HG03432 (cell line): ENCODE data around the gene BABAM2.

Experiments
- ATAC-seq: cut with Tn5 transposase; IDR thresholded peaks from one replicate; pipeline ENCODE4 v1.9.1; 2021; ENCODE audit warnings: mild to moderate bottlenecking, moderate library complexity; ENCODE audit not compliant: unreplicated experiment

BABAM2 gene

DNA sequence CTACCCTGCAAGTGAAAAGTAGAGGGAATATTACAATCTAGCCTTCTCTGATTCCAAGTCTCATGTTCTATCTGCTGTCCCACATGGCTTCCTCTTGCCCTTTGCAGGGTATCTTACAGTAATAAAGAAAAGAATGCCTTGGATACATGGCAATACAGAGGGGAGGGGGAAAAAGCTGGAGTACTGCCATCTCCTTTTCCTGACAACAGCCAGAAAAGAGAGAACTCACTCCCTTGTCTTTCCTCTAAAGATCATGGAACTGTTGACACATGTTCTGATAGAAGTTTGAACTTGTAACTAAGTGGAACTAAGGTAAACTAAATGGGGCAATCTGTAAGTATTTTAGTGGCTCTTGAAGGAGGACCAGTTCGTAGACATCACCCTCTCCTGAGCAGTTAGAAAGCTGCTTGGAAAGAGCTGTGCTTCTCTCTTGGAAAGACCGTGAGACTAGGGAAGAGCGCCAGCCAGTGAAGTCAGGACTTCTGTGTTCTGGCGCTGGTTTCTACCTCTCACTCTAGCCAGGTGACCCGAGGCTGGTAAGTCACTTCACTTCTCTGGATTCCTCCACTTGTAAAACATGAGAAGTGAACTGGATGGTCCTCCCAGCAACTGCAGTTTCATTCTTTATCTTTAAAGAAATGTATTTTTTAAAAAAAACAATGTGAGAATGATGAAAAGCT is 259.8 kb downstream of the BABAM2 start:
- ATAC-seq: no peak

DNA sequence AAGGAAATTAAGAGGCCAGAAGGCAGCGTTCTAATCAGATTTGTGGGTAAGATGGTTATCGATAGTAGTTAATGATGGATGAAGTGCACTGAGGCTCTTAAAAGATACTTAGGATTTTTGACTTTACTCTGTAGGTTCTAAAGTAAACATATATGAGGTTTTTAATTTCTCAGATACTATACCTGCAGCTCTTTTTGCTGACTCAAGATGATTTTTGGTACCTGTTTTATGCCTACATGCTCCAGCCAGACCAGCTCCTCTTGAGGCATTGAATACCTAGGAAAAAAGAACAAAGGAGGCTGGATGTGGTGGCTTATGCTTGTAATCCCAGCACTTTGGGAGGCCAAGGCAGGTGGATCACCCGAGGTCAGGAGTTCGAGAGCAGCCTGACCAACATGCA is 260.5 kb downstream of the BABAM2 start:
- no peak for ATAC-seq

DNA sequence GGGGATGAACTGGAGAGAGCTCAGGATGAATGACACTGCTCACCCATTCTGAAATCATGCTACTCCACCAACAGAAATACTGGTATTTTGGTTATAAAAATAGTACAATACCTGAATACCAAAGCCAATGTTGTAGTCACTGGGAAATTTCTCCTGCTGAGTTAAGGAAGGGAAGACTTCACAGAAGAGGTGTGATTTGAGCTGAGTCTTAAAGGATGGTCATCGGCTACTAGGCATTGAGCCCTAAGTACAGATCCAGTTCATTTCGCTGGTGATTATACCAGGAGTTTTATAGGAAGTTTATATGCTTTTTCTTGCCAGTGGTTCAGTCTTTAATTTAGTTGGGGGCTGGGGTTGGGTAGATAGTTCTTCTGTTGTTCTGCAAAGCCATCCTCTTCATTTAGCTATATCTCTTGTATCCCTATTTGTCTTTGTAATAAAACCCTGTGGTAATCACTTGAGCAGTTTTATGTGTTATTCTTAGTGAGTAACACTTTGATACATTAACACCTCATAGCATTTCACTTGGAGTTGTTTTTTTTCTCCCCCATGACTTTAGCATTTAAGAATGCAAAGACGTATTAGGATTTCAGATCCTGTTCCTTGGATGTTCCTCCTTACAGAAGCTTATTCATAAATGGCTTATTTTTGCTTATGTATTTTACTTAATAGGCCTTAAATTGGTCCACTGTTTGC is 262.2 kb downstream of the BABAM2 start:
- no peak for ATAC-seq

DNA sequence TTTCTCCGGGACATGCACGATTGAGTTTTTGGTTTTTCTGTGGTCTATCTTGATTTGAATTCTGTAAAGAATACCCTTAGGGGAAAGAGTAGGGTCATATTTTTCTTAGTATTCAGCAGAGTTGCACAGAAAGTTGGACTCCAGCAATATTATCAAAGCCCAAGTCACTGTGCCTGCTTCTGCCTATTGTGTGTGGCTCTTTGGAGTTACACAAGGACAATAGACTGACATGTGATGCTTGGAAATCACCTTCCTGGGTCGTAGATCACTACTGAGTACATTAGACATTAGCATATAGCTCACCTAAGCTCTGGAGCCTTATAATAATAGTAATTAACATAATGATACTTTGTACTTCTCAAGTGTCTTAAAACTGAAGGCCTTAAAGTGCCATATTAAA is 263.3 kb downstream of the BABAM2 start:
- ATAC-seq: no peak

DNA sequence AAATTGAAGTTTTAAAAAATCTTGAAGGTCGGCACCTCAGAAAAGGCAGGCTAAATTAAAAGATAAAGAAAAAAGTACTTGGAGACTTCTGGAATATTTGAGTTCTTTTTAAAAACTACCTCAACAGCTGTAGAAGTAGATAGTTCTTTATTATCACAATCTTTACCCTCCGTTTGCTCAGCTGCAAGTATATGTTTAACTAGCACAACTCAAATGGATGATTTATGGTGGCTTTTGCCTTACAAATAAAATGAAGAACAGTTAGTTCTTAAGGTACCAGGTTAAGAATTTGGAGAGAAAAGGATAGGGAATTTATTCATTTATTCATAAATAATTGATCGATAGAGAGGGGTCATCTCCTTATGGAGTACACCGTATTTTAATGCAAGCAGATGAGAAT is 264.6 kb downstream of the BABAM2 start:
- no peak for ATAC-seq

DNA sequence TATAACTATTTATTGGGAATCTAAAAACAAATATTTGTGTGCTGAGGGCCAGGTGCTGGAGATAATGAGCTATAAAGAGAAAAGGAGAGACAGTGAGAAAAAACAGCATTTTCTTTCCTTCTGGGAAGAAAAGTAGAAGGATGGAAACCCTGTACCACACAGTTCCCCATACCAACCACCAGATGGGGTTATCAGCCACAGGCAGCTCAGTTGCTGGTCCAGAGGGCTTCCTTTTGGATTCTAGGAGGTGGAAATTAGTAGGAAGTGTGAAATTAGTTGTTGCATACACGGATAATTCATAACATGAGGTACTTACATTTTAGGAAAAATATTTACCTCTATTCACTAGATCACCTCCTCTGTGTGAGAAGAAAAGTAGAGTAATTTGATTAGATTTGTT is 265.1 kb downstream of the BABAM2 start:
- ATAC-seq: no peak

DNA sequence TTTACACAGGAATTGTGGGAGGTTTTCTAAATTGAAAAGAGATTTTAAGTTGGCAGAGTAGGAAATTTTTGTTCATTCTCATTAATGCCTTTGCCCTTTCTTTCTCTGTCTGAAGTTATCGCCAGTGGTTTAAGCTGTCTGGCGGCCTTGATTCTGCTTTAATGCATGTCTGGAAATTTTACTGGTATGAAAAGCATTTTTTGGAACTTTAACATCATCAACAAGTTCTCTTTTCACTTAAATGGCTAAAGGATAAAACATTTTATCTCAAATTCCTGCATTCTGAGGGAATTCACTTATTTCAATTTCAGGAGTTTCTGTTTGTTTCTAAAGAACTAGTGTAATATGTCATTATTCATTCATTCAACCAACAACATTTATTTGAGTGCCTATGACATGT is 268.3 kb downstream of the BABAM2 start:
- ATAC-seq: no peak

DNA sequence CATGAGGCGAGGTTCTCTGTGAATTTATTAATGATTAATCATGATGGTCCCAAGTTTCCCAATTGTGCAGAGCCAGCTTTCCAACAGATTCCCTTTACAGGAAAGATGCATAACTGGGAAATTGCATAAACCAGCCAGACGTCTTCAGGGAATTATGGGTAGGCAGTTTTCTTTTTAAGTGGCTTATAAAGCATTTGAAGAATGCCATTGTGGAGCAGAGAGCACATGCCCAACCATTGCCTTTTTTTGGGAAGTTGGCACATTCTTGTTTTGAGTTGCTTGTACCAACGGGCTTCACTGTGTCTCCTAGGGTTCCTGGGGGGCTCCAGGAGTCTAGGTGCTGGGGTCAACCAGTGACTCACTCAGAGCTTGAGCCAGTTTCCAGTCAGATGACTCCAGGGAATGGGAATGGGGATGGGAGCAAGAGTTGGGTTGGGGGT is 270.5 kb downstream of the BABAM2 start:
- ATAC-seq: no peak

DNA sequence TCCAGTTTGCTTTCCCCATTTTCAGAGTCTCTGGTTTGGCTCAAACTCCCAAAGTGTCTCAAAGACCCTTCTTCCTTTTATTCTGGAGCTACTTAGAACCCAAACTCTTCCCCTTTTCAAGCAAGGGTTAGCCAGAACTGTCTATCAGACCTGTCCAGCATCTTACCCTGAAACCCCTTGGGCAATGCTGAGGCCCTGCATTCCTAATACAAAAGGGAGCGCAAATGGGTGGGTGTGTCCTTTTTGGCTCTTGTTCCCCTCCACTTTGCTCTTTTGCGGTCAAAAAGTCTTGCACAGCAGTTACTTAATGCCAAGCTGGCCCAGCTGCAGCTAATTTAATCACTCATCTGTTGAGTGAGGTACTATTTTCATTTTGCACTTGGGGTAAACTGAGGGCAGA is 270.9 kb downstream of the BABAM2 start:
- no peak for ATAC-seq

DNA sequence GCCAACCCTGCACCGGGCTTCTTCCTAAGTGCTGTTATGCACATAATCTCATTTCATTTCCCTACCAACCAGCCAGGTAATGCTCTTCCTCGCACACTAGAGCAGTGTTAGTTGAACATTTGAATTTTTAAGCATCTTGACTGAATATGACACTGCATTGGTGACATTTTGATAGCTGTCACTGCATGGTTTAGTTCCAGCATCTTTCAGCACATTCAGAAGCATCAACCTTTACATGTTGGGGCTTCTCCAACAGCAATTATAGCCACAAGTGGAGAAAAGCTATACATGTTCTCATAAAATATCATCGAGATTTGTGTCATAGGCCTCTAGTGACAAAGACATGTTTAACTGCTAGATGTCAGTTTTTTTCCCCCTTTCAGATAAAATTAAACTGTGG is 272.0 kb downstream of the BABAM2 start:
- ATAC-seq: no peak

DNA sequence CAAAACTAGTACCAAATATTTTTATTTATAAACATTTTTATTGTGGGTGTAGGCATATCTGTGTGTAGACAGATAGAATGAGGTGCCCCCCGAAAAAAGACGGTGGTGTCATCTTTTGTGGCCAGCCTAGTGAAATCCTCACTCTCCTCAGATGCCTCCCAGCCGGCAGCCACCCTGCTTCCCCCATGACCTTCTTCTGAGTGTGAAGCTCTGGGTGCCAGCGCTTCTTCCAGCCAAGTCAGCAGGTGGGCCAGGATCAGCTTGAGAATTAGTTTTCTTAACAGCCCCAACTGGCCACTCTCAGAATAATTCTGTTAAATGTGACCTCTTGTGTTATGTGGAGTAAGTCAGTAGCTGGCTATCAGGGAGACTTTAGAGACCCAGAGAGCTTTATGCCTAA is 272.5 kb downstream of the BABAM2 start:
- ATAC-seq: no peak

DNA sequence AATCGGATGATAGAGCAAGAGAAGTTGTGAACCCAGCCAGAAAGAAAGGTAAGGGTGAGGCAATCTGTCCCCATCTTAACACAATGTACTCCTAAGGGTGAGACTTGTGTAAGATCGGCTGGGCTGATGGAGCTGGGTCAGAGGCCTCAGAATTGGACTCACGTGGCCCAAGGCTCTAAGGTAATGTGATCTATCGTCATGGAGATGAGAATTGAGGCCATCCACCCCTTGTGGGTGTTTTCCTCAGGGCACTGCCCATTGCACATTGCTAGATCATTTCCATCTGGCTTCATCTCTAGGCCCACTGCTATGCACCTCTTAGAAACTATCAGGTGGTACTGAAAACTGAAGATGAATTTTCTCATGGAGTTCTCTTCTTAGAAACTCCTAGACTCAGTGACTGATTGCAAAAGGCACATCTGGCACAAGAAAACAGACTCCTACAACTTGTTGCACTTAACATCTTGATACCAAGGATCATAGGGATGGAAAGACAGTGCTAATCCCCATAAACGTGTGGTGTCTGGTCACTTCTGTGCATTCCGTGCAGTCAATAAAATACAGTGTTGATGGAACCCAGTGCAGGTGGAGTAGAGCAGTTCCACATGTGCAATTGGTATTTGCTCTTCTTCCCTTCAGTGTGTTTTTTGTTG is 273.2 kb downstream of the BABAM2 start:
- ATAC-seq: no peak

DNA sequence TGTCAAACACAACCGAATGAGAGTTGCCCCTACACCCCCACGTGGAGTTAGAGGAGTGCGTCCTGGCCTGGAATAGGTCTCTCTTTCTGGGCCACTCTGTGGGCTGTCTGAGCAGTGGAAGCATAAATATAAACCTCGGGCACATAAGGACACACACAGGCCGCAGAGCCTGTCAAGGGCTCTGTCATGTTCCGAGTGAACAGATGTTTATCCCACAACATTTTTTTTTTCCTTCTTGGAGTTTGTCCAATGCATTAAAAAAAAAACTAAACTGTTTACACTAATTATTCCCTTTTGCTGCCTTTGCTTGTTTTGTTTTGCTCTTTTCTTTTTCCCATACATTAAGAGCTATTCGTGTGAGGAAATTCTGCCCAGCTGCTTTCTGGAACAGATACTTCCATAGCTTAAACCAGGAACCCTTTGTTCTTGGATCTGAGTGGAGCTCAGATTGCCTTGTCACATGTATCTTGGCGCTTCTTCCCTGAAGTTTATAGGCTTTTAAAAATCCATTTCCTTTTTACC is 273.8 kb downstream of the BABAM2 start:
- ATAC-seq: no peak

DNA sequence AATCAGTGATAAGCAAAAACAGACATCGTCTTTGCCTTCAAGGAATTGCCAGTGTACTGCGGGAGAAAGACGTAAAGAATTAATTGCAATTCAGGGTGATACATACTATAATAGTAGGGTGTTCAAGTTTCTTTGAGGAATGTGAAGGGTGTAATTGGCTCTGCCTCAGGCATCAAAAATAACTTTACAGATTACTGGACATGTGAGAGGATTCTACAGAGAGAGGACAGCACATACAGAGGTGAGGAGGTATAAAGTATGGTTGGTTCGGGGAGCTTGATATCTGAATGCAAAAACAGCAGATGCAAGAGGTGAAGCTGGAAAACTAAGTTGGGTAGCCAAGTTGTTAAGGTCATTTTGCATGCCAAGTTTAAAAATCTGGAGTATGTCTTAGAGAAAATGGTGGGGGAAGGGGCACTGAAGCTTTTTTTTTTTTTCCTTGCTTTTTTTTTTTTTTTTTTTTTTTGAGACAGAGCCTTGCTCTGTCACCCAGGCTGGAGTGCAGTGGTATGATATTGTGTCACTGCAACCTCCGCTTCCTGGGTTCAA is 274.6 kb downstream of the BABAM2 start:
- no peak for ATAC-seq

DNA sequence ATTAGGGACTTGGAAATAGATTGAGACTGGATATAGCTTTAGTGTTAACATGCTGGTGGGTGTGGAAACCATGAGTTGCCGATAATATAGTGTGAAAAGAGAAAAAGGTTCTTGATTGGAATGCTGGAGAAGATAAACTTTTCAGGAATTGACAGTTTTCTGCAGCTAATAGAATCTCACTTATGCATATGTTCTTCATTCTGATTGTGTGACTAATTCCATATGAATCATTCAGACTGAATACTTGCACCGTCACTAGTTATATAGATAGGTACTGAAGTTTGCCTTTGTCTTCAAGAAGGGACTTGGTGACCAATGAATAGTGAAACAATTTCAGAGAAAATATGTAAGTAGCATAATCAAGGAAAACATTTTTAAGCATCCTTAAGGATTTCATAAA is 276.4 kb downstream of the BABAM2 start:
- ATAC-seq: no peak

DNA sequence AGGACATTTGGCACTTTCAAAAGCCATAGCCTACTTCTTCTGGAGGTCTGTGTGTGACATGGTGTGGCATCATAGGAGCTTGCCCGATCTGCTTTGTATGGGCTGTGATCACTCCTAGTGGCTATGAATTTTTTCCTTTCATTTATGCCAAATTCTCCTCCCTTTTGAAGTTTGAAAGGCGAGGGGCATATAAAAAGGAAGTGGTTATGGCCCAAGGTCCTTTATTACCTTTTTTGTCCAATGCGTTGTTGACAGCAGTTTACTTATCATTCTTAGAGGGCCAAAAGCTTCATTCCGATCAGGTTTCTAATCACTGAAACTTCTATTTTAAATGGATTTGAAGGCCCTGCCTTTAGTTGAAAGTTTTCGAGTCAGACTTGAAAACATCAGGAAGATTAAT is 277.8 kb downstream of the BABAM2 start:
- ATAC-seq: no peak

DNA sequence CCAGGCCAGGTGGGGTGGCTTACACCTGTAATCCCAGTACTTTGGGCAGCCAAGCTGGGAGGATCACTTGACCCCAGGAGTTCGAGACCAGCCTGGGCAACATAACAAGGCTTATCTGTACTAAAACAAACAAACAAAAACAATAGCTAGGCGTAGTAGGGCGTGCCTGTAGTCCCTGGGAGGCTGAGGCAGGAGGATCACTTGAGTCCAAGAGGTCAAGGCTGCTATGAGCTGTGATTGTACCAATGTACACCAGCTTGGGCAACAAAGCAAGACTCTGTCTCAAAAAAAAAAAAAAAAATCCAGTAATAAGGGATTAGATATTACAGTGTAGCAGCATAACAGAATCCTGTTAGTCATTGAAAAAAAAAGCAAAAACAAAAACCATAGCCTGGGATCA is 279.0 kb downstream of the BABAM2 start:
- no peak for ATAC-seq

DNA sequence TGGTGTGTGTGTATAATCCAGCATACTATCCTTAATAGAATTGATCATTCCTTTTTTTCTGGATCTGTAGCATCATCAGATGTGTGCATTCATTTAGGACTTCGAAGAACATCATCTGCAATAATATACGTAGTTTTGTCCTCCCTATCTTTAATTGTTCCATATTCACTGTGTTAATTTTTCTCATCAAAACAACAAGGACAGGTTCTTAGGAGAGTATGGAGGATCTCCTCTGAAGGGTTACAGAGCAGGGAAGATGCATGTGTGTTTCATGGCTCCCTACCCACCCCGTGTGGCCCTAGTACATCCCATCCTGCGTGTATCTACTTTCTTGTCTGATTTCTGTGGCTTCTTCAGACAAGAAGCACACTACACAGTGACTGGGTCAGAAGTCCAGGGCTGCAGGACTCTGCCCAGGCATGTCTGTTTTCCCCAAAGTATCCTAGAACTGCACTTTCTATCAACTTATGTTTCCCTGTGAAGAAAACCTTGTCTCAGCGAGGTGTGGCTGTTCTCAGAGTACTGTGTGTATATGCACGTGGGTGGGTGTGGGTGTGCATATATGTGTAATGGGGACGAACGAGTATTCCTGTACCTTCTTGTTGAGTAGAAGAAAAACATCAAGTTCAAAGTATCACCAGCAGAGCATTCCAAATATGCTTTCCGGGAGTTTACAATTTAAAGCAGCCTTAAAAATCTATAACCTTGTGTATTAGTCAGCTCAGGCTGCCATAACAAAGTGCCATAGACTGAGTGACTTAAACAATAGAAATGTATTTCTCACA is 281.8 kb downstream of the BABAM2 start:
- no peak for ATAC-seq

DNA sequence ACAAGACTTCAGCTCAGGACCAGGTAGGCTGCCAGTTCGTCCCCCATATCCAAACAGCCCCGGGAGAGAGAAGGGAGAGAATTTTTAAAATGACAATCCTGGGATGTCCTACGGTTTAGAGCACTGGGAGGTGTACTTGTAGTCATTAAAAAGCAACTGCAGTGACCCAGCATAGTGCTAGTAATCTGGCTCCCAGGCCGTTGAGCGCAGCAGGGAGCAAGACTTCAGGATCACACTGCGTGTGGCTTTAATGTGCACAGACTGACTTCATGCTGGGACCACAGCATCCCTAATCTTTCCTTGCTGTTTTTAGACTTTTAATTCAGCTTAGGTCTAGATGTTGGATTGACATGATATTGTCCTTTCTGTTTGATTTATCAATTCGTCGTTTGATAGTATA is 282.8 kb downstream of the BABAM2 start:
- no peak for ATAC-seq

DNA sequence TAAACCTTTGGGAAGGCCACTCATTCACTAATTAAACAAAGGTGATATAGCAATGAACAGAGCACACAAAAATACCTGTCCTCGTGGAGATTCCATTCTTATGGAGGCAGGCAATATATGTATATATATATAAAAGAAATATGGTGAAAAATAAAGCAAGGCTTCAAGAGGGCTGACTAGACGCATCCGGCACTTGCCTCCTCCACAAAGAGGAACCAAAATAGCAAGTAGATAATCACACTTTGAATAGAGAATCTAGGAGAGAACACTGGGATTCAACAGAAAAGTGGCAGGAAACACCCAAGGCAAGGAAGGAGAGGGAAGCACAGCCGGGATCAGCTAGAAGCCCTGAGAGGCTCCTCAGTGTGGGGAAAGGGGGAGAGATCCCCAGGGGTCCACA is 283.7 kb downstream of the BABAM2 start:
- ATAC-seq: no peak

DNA sequence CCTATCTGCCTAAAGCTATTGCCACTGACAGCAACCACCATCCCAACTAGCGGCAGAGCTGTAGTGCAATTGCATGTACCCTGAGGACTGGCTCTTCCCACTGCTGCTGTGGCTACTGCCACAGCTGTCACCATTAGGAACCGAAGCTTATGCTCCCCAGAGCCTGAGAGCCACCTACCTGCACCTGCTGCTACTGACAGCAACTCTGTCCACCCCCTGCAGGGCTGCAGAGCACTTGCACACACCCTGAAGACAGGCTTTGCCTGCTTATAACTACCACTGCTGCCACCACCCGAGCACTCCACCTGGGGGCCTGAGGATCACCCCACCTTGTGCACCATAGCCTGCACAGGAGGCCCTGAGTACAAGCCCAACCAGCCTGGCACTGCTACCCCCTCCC is 284.5 kb downstream of the BABAM2 start:
- ATAC-seq: no peak
